ENCODE measurements around the gene EML4. TPM values are rescaled to one million over a fixed set of nuclear protein-coding genes. Genes with fewer than 3 reads are reported as not detected.

EML4 gene
- total RNA-seq, 4 donors from 2014 or later = 27.4 to 96.8 (median 58.0) TPM

- H3K9me3 ChIP-seq = no peaks in the 10 kb centered on the region
Observed at GRCh38 chr2:42153944-42154581, 15.1 kb upstream of the EML4 start.

GRCh38 chr2:42156721-42157120 lies 12.4 kb upstream of the EML4 start:
- DNase-seq = no peak
- H3K9me3 ChIP-seq = no peaks in the 10 kb centered on the region
- no peak overlapping the region for H3K4me3 ChIP-seq
- no peak overlapping the region for H3K27ac ChIP-seq
- no peaks in the 10 kb centered on the region for H3K36me3 ChIP-seq
- TF ChIP-seq CTCF (IDR thresholded peaks at IDR 0.05) (no peak), POLR2A (IDR thresholded peaks at IDR 0.05) (no peak)
- H3K4me1 ChIP-seq = no peaks in the 10 kb centered on the region
- H3K27me3 ChIP-seq = no peaks in the 10 kb centered on the region
- intact Hi-C loops (cut with DNase I; ENCODE audit: low total_unique reads) = no loop called here

More at GRCh38 chr2:42153944-42154581, 15.1 kb upstream of the EML4 start:
- Histone ChIP-seq H3K4me1 (no peaks in the 10 kb centered on the region), H3K27me3 (no peaks in the 10 kb centered on the region), H3K4me3 (no peak overlapping the region), H3K36me3 (no peaks in the 10 kb centered on the region), H3K27ac (no peak overlapping the region)
- TF ChIP-seq CTCF (IDR thresholded peaks at IDR 0.05) = no peak
- DNase-seq = no peak
- intact Hi-C loops (cut with DNase I; ENCODE audit: low total_unique reads) = no loop called here

- no peaks in the 10 kb centered on the region for H3K36me3 ChIP-seq
- no peak overlapping the region for H3K27ac ChIP-seq
- TF ChIP-seq CTCF (IDR thresholded peaks at IDR 0.05) = no peak
- TF ChIP-seq POLR2A (IDR thresholded peaks at IDR 0.05) = no peak
- no peak overlapping the region for H3K4me3 ChIP-seq
- no peaks in the 10 kb centered on the region for H3K27me3 ChIP-seq
- no peaks in the 10 kb centered on the region for H3K4me1 ChIP-seq
- no peak for DNase-seq
- no peaks in the 10 kb centered on the region for H3K9me3 ChIP-seq
- intact Hi-C loops (cut with DNase I; ENCODE audit: low total_unique reads) = no loop called here
Observed at GRCh38 chr2:42161444-42161843, 7.7 kb upstream of the EML4 start.

- Histone ChIP-seq H3K4me3 (no peak overlapping the region), H3K9me3 (no peaks in the 10 kb centered on the region), H3K36me3 (no peaks in the 10 kb centered on the region), H3K27ac (no peak overlapping the region), H3K4me1 (no peaks in the 10 kb centered on the region), H3K27me3 (no peaks in the 10 kb centered on the region)
- intact Hi-C loops (cut with DNase I; ENCODE audit: low total_unique reads) = no loop called here
- DNase-seq = no peak
- TF ChIP-seq POLR2A (IDR thresholded peaks at IDR 0.05) (no peak), CTCF (IDR thresholded peaks at IDR 0.05) (no peak)
Observed at GRCh38 chr2:42163444-42164045, 5.6 kb upstream of the EML4 start.

GRCh38 chr2:42164046-42164445 lies 5.1 kb upstream of the EML4 start:
- TF ChIP-seq CTCF (IDR thresholded peaks at IDR 0.05) (no peak), POLR2A (IDR thresholded peaks at IDR 0.05) (no peak)
- Histone ChIP-seq H3K4me3 (no peak overlapping the region), H3K27me3 (no peaks in the 10 kb centered on the region), H3K27ac (no peak overlapping the region), H3K36me3 (no peaks in the 10 kb centered on the region), H3K4me1 (no peaks in the 10 kb centered on the region), H3K9me3 (no peaks in the 10 kb centered on the region)
- intact Hi-C loops (cut with DNase I; ENCODE audit: low total_unique reads) = no loop called here
- no peak for DNase-seq
